NT2/D1 (cell line): ENCODE measurements around the gene NEK9.
A peak's percentile ranks its signal among the peaks of the same experiment; 100 is the strongest.

Experiments
- DNase-seq: peaks from one replicate; pipeline ENCODE4 v3.0.0-alpha.2; 2011; ENCODE audit warnings: low read depth, low spot score
- H3K27me3 ChIP-seq: 2 replicates; pipeline ENCODE4 v1.6.0; 2011; ENCODE audit warnings: mild to moderate bottlenecking; ENCODE audit not compliant: insufficient read length, insufficient read depth
- H3K36me3 ChIP-seq: 2 replicates; pipeline ENCODE4 v1.6.1; 2011; ENCODE audit warnings: mild to moderate bottlenecking, low read length, mixed read lengths; ENCODE audit not compliant: insufficient read depth, insufficient read length
- H3K4me1 ChIP-seq: 2 replicates; pipeline ENCODE4 v1.5.1; 2011; ENCODE audit not compliant: insufficient read depth, insufficient read length
- H3K4me3 ChIP-seq: 2 replicates; pipeline ENCODE4 v1.5.1; 2011; ENCODE audit warnings: low read depth; ENCODE audit not compliant: insufficient read length
- H3K9ac ChIP-seq: 2 replicates; pipeline ENCODE4 v1.6.0; 2011; ENCODE audit warnings: low read depth; ENCODE audit not compliant: insufficient read length
- H3K9me3 ChIP-seq: 2 replicates; pipeline ENCODE4 v1.5.1; 2011; ENCODE audit warnings: mild to moderate bottlenecking, low read length; ENCODE audit not compliant: insufficient read depth
- SUZ12 ChIP-seq: IDR thresholded peaks from 2 replicates; pipeline ENCODE4 v1.6.1; 2011; ENCODE audit not compliant: insufficient read length, insufficient read depth; ENCODE audit errors: extremely low read depth
- YY1 ChIP-seq: IDR thresholded peaks from 2 replicates; pipeline ENCODE4 v1.6.1; 2011; ENCODE audit not compliant: insufficient read length, insufficient read depth
- ZNF274 ChIP-seq: IDR thresholded peaks from 2 replicates; pipeline ENCODE4 v1.6.1; 2011; ENCODE audit warnings: mild to moderate bottlenecking, low read depth, low read length

Gene NEK9

DNA sequence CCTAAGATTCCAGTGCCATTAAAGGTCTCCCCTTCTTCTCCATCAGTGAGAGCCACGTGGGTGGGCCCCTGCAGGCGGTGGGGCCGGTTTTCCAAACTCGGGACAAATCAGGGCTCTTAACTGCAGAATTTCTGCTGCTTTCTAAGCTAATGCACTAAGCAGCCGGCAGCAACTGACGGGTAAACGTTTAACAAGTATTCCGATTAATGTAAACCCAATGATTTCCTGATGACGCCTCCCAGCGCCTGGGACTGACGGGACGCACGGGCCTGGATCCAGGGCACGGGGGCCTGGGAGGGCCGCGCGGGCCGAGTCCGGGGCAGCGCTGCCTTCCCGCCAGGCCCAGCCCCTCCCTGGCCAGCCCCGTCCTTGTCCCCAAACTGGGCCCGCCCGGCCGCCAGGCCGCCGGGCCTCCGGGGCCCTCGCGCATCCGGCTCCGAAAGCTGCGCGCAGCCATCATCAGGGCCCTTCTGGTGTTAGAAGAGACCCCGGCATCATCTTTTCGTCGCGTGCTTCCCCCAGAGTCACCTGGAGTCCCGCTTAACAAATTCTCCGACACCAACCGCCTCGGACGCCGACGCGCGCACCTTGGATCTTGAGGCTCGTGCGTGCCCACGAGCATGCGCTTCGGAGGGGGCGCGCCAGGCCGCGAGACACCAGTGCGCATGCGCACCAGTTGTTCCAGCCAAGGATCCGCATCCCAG lies 75.8 kb downstream of the NEK9 start, which contains the start of gene MLH3:
Gene MLH3 (minus strand): TSS at position 616 of the 704 bp plus-strand sequence. CDS start 1,812 bp downstream, outside the sequence.
- peaks cover 16% of the 10 kb centered on the region for H3K36me3 ChIP-seq
- peak; percentile 75 for DNase-seq
- no peaks in the 10 kb centered on the region for H3K9me3 ChIP-seq
- peak within 1 kb of the TSS; percentile 78 for H3K9ac ChIP-seq
- H3K4me3 ChIP-seq, result peak within 1 kb of the TSS; percentile 64
- H3K27me3 ChIP-seq, result no peaks in the 10 kb centered on the region
- no peaks in the 10 kb centered on the region for H3K4me1 ChIP-seq
- no peak for TF ChIP-seq YY1
- TF ChIP-seq SUZ12, result no peak
- no peak for TF ChIP-seq ZNF274

DNA sequence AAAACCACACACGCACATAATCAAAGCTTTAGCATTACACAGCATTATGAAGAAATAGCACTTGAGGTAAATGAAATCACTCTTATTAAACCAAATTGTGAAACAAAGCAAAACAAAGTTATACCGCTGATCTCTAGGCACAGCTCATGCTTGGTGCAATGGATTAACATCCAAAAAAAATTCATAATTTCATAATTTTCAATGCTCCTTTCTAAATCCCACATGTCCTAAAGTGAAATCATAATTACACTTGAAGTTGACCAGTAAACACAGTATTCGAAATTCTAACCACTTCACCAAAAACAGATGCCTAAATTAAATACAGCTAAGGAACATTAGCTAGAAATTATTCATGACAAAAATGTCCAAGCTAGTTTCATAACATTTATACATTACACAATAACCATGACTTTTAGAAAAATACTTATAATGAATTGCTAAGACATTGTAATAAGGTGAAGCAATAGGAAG lies 77.1 kb downstream of the NEK9 start:
- Histone ChIP-seq H3K9ac (no peak overlapping the region), H3K36me3 (peaks cover 17% of the 10 kb centered on the region), H3K9me3 (no peaks in the 10 kb centered on the region), H3K4me1 (no peaks in the 10 kb centered on the region), H3K4me3 (no peak overlapping the region), H3K27me3 (no peaks in the 10 kb centered on the region)
- DNase-seq, result no peak
- TF ChIP-seq ZNF274, result no peak
- no peak for TF ChIP-seq YY1
- TF ChIP-seq SUZ12, result no peak

GRCh38 chr14:75049136-75049535 lies 77.7 kb downstream of the NEK9 start:
- Histone ChIP-seq H3K9me3 (no peaks in the 10 kb centered on the region), H3K27me3 (no peaks in the 10 kb centered on the region), H3K4me1 (no peaks in the 10 kb centered on the region), H3K4me3 (no peak overlapping the region), H3K9ac (no peak overlapping the region), H3K36me3 (peaks cover 19% of the 10 kb centered on the region)
- no peak for DNase-seq
- TF ChIP-seq SUZ12, result no peak
- TF ChIP-seq YY1, result no peak

- no peak for DNase-seq
- H3K9me3 ChIP-seq, result no peaks in the 10 kb centered on the region
- no peaks in the 10 kb centered on the region for H3K4me1 ChIP-seq
- peaks cover 20% of the 10 kb centered on the region for H3K36me3 ChIP-seq
- H3K9ac ChIP-seq, result no peak overlapping the region
- H3K27me3 ChIP-seq, result no peaks in the 10 kb centered on the region
- no peak overlapping the region for H3K4me3 ChIP-seq
- TF ChIP-seq ZNF274, result no peak
- TF ChIP-seq SUZ12, result no peak
- no peak for TF ChIP-seq YY1
Measured at GRCh38 chr14:75048101-75048500, 78.7 kb downstream of the NEK9 start.

DNA sequence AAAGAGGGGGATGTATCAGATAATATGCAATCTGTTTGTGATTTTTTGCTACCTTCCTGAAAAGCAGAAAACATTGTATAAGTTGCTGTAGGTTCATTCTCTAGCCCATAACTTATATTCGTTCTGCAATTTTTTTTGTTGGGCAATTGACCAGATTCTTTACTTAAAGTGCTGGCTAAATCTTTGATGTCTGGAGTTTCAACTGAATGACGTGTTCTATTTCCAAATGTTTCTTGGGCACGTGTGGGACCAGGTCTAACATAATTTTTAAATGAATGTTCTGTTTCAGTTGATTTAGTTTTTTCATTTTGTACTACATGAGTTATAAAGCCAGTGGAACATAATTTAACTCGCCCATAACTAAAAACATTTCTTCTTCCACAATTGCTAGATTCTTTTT lies 79.3 kb downstream of the NEK9 start:
- H3K36me3 ChIP-seq, result peaks cover 22% of the 10 kb centered on the region
- no peak for DNase-seq
- TF ChIP-seq ZNF274, result no peak
- no peak for TF ChIP-seq SUZ12
- TF ChIP-seq YY1, result no peak
- no peaks in the 10 kb centered on the region for H3K9me3 ChIP-seq
- no peak overlapping the region for H3K4me3 ChIP-seq
- no peaks in the 10 kb centered on the region for H3K27me3 ChIP-seq
- no peaks in the 10 kb centered on the region for H3K4me1 ChIP-seq
- no peak overlapping the region for H3K9ac ChIP-seq

- no peak for TF ChIP-seq SUZ12
- no peak for TF ChIP-seq YY1
- no peak for TF ChIP-seq ZNF274
- DNase-seq, result no peak
- Histone ChIP-seq H3K9ac (no peak overlapping the region), H3K9me3 (no peaks in the 10 kb centered on the region), H3K27me3 (no peaks in the 10 kb centered on the region), H3K36me3 (peaks cover 27% of the 10 kb centered on the region), H3K4me3 (no peak overlapping the region), H3K4me1 (no peaks in the 10 kb centered on the region)
Measured at GRCh38 chr14:75046899-75047298, 79.9 kb downstream of the NEK9 start.

- no peak overlapping the region for H3K9ac ChIP-seq
- H3K4me1 ChIP-seq, result no peaks in the 10 kb centered on the region
- no peaks in the 10 kb centered on the region for H3K27me3 ChIP-seq
- TF ChIP-seq YY1, result no peak
- no peak for TF ChIP-seq ZNF274
- TF ChIP-seq SUZ12, result no peak
- H3K36me3 ChIP-seq, result peaks cover 32% of the 10 kb centered on the region
- DNase-seq, result no peak
- no peak overlapping the region for H3K4me3 ChIP-seq
- no peaks in the 10 kb centered on the region for H3K9me3 ChIP-seq
Measured at GRCh38 chr14:75046275-75046674, 80.6 kb downstream of the NEK9 start.
